Measurements from ENCODE around the gene CNFN.

Gene CNFN

GRCh38 chr19:42431486-42431885 is 41.4 kb upstream of the CNFN start:
- peaks cover 4% of the 10 kb centered on the region for H3K4me1 ChIP-seq (ENCODE audit: low read depth, poor library complexity, severe bottlenecking)
- no peak overlapping the region for H3K27ac ChIP-seq

DNA sequence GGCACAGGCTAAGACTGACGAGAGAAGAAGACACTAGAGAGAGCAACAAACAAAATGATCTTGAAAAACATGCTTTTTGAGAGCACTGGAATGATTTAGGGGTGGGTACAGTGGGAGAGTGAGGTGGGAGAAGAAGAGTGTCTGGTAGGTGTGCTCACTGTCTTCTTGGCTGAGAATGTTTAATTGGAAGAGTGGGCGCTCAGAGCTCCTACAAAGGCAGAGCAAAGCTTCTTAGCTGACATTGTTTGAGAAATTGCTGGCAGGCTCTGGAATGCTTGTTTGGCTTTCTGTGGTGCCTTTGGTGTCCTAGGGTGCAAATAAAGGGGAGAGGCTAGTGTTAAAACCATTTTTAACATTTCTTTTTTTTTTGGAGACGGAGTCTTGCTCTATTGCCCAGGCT is 38.6 kb upstream of the CNFN start:
- TF ChIP-seq CTCF (conservative IDR thresholded peaks at IDR 0.05; ENCODE audit: low read depth, low read length) = no peak
- H2AFZ ChIP-seq (ENCODE audit: low read depth) = no peak overlapping the region
- H3K79me2 ChIP-seq (ENCODE audit: insufficient read depth, low read depth) = no peaks in the 10 kb centered on the region
- H4K20me1 ChIP-seq (ENCODE audit: insufficient read depth) = no peaks in the 10 kb centered on the region
- H3K4me3 ChIP-seq (IDR thresholded peaks at IDR 0.05; ENCODE audit: insufficient read depth, low read depth, low read length) = no peak overlapping the region
- no peak overlapping the region for H3K4me2 ChIP-seq
- H3K27ac ChIP-seq = no peak overlapping the region
- no peak overlapping the region for H3K9ac ChIP-seq
- H3K4me1 ChIP-seq (ENCODE audit: low read depth, poor library complexity, severe bottlenecking) = peaks cover 4% of the 10 kb centered on the region
- no peaks in the 10 kb centered on the region for H3K36me3 ChIP-seq (ENCODE audit: insufficient read depth)
- no peaks in the 10 kb centered on the region; the same call in 1 of the 2 replicates for H3K27me3 ChIP-seq (ENCODE audit: insufficient read depth, low read depth)

More at GRCh38 chr19:42431486-42431885, 41.4 kb upstream of the CNFN start:
- no peak overlapping the region for H2AFZ ChIP-seq (ENCODE audit: low read depth)
- H3K27me3 ChIP-seq (ENCODE audit: insufficient read depth, low read depth) = no peaks in the 10 kb centered on the region; the same call in 1 of the 2 replicates
- no peak for TF ChIP-seq CTCF (conservative IDR thresholded peaks at IDR 0.05; ENCODE audit: low read depth, low read length)
- no peaks in the 10 kb centered on the region for H3K79me2 ChIP-seq (ENCODE audit: insufficient read depth, low read depth)
- no peaks in the 10 kb centered on the region for H3K36me3 ChIP-seq (ENCODE audit: insufficient read depth)
- H3K9ac ChIP-seq = no peak overlapping the region
- H4K20me1 ChIP-seq (ENCODE audit: insufficient read depth) = no peaks in the 10 kb centered on the region
- no peak overlapping the region for H3K4me2 ChIP-seq
- no peak overlapping the region for H3K4me3 ChIP-seq (IDR thresholded peaks at IDR 0.05; ENCODE audit: insufficient read depth, low read depth, low read length)

DNA sequence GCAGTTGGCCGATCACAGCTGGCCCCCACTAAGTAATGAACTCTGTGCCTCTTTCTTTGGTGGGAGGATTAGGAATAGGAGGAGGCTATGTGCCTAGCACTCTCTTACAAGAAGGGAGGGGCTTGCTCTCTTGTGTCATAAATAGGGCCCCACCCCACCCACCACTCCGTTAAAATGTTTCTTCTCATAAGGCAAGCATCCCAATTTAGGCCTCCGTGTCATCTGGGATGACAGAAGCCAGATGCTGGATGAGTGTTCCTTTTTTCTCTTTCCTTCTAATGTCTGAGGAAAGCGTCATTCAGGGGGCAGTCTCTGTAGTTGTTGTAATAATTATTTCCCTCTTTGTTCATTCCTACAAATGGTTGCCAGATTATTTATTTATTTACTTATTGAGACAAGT is 37.2 kb upstream of the CNFN start, which contains the start of gene LIPE:
LIPE (minus strand) TSS at position 76 of the 400 bp plus-strand sequence. CDS start 239 bp downstream, outside the sequence.
- Histone ChIP-seq H3K4me3 (IDR thresholded peaks at IDR 0.05; ENCODE audit: insufficient read depth, low read depth, low read length) (no peak within 1 kb of the TSS), H3K4me1 (ENCODE audit: low read depth, poor library complexity, severe bottlenecking) (peaks cover 4% of the 10 kb centered on the region), H3K36me3 (ENCODE audit: insufficient read depth) (no peaks in the 10 kb centered on the region), H3K4me2 (no peak within 1 kb of the TSS), H3K9ac (no peak within 1 kb of the TSS), H2AFZ (ENCODE audit: low read depth) (no peak within 1 kb of the TSS), H3K27me3 (ENCODE audit: insufficient read depth, low read depth) (no peaks in the 10 kb centered on the region; the same call in 1 of the 2 replicates), H4K20me1 (ENCODE audit: insufficient read depth) (no peaks in the 10 kb centered on the region), H3K27ac (no peak within 1 kb of the TSS), H3K79me2 (ENCODE audit: insufficient read depth, low read depth) (no peaks in the 10 kb centered on the region)
- TF ChIP-seq CTCF (conservative IDR thresholded peaks at IDR 0.05; ENCODE audit: low read depth, low read length) = no peak

GRCh38 chr19:42426643-42427042 is 36.5 kb upstream of the CNFN start:
- H2AFZ ChIP-seq (ENCODE audit: low read depth) = no peak overlapping the region
- peaks cover 8% of the 10 kb centered on the region for H3K4me1 ChIP-seq (ENCODE audit: low read depth, poor library complexity, severe bottlenecking)
- no peaks in the 10 kb centered on the region for H4K20me1 ChIP-seq (ENCODE audit: insufficient read depth)
- H3K4me3 ChIP-seq (IDR thresholded peaks at IDR 0.05; ENCODE audit: insufficient read depth, low read depth, low read length) = no peak overlapping the region
- H3K9ac ChIP-seq = no peak overlapping the region
- no peaks in the 10 kb centered on the region for H3K79me2 ChIP-seq (ENCODE audit: insufficient read depth, low read depth)
- H3K4me2 ChIP-seq = no peak overlapping the region
- H3K27me3 ChIP-seq (ENCODE audit: insufficient read depth, low read depth) = no peaks in the 10 kb centered on the region; the same call in 1 of the 2 replicates
- no peaks in the 10 kb centered on the region for H3K36me3 ChIP-seq (ENCODE audit: insufficient read depth)
- H3K27ac ChIP-seq = no peak overlapping the region
- TF ChIP-seq CTCF (conservative IDR thresholded peaks at IDR 0.05; ENCODE audit: low read depth, low read length) = no peak

All from KMS-11 (cell line).